ENCODE data around the gene SBF2. TPM values are rescaled to one million over a fixed set of nuclear protein-coding genes. Genes with fewer than 3 reads are reported as not detected.

SBF2 gene
- total RNA-seq, 1 donor from 2014 or later: 34.5 TPM

- no peak for TF ChIP-seq CTCF (IDR thresholded peaks at IDR 0.05)
- Histone ChIP-seq H3K27me3 (no peaks in the 10 kb centered on the region), H3K4me1 (no peaks in the 10 kb centered on the region), H3K27ac (no peak overlapping the region), H3K4me3 (no peak overlapping the region), H3K9me3 (peaks cover 0 to 5% of the 10 kb centered on the region in 2 donors), H3K36me3 (no peaks in the 10 kb centered on the region)
- intact Hi-C loops (cut with DNase I): no loop called here
- DNase-seq (ENCODE audit: low spot score in 2 of 2): no peak
Observed at GRCh38 chr11:9875399-9875798, 418.6 kb downstream of the SBF2 start.

GRCh38 chr11:9874466-9874865, 419.6 kb downstream of the SBF2 start:
- H3K36me3 ChIP-seq: no peaks in the 10 kb centered on the region
- H3K4me1 ChIP-seq: no peaks in the 10 kb centered on the region
- no peak for DNase-seq (ENCODE audit: low spot score in 2 of 2)
- no peaks in the 10 kb centered on the region for H3K27me3 ChIP-seq
- no peak overlapping the region for H3K4me3 ChIP-seq
- TF ChIP-seq CTCF (IDR thresholded peaks at IDR 0.05): no peak
- peaks cover 0 to 5% of the 10 kb centered on the region in 2 donors for H3K9me3 ChIP-seq
- intact Hi-C loops (cut with DNase I): no loop called here
- no peak overlapping the region for H3K27ac ChIP-seq

- no peak for TF ChIP-seq CTCF (IDR thresholded peaks at IDR 0.05)
- H3K27ac ChIP-seq: no peak overlapping the region
- no peaks in the 10 kb centered on the region for H3K4me1 ChIP-seq
- H3K9me3 ChIP-seq: peaks cover 0 to 5% of the 10 kb centered on the region in 2 donors
- no peak for DNase-seq (ENCODE audit: low spot score in 2 of 2)
- intact Hi-C loops (cut with DNase I): loop anchor here (10.0 kb wide), 2 partner anchors 106 to 436 kb away; partner anchors contain the start of gene ADM
- no peaks in the 10 kb centered on the region for H3K36me3 ChIP-seq
- no peaks in the 10 kb centered on the region for H3K27me3 ChIP-seq
- H3K4me3 ChIP-seq: no peak overlapping the region
Observed at GRCh38 chr11:9868641-9869040, 425.4 kb downstream of the SBF2 start.

- TF ChIP-seq CTCF (IDR thresholded peaks at IDR 0.05): no peak
- Histone ChIP-seq H3K4me1 (no peaks in the 10 kb centered on the region), H3K9me3 (no peaks in the 10 kb centered on the region), H3K36me3 (peaks cover 0 to 2% of the 10 kb centered on the region in 2 donors), H3K4me3 (no peak overlapping the region), H3K27ac (no peak overlapping the region), H3K27me3 (no peaks in the 10 kb centered on the region)
- intact Hi-C loops (cut with DNase I): loop anchor here (10.0 kb wide), 2 partner anchors 112 to 442 kb away; partner anchors contain the start of gene ADM
- DNase-seq (ENCODE audit: low spot score in 2 of 2): no peak
Observed at GRCh38 chr11:9862981-9863380, 431.0 kb downstream of the SBF2 start.

- Histone ChIP-seq H3K4me3 (no peak overlapping the region), H3K9me3 (no peaks in the 10 kb centered on the region), H3K27ac (no peak overlapping the region), H3K27me3 (no peaks in the 10 kb centered on the region), H3K4me1 (no peaks in the 10 kb centered on the region), H3K36me3 (peaks cover 0 to 5% of the 10 kb centered on the region in 2 donors)
- no peak for DNase-seq (ENCODE audit: low spot score in 2 of 2)
- intact Hi-C loops (cut with DNase I): loop anchor here (10.0 kb wide), 2 partner anchors 113 to 443 kb away; partner anchors contain the start of gene ADM
- TF ChIP-seq CTCF (IDR thresholded peaks at IDR 0.05): peak; percentile 40 to 59 (median 45)
Observed at GRCh38 chr11:9861860-9862725, 431.9 kb downstream of the SBF2 start.
